ENCODE measurements around the gene CDC25B.

GRCh38 chr20:3825526-3825925 lies 29.4 kb downstream of the CDC25B start:
- TF ChIP-seq, protein P1, sequence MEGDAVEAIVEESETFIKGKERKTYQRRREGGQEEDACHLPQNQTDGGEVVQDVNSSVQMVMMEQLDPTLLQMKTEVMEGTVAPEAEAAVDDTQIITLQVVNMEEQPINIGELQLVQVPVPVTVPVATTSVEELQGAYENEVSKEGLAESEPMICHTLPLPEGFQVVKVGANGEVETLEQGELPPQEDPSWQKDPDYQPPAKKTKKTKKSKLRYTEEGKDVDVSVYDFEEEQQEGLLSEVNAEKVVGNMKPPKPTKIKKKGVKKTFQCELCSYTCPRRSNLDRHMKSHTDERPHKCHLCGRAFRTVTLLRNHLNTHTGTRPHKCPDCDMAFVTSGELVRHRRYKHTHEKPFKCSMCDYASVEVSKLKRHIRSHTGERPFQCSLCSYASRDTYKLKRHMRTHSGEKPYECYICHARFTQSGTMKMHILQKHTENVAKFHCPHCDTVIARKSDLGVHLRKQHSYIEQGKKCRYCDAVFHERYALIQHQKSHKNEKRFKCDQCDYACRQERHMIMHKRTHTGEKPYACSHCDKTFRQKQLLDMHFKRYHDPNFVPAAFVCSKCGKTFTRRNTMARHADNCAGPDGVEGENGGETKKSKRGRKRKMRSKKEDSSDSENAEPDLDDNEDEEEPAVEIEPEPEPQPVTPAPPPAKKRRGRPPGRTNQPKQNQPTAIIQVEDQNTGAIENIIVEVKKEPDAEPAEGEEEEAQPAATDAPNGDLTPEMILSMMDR (IDR thresholded peaks at IDR 0.05): no peak
- no peak for TF ChIP-seq POLR2A (IDR thresholded peaks at IDR 0.05)

All from prostate gland (tissue), 2 donors.